Neural progenitor cell (in vitro differentiated cells): Measurements from ENCODE around the gene KCTD19. TPM values are rescaled to one million over a fixed set of nuclear protein-coding genes. Genes with fewer than 3 reads are reported as not detected.
A peak's percentile ranks its signal among the peaks of the same experiment; 100 is the strongest.

ENCODE experiments used
- DNase-seq: peaks from one replicate; pipeline ENCODE4 v3.0.0-alpha.2; 2016; ENCODE audit warnings: low spot score
- H2AFZ ChIP-seq: fragments of 200-600 bp; sonication (generic); replicated peaks from 2 replicates; pipeline ENCODE4 v1.6.1; 2016; ENCODE audit warnings: antibody characterized with exemption
- H3F3A ChIP-seq: fragments of 200-600 bp; sonication (generic); 2 replicates; pipeline ENCODE4 v1.6.1; 2016; ENCODE audit warnings: antibody characterized with exemption, low read depth
- H3K27ac ChIP-seq: fragments of 200-600 bp; sonication (generic); 2 replicates; pipeline ENCODE4 v1.5.1; 2016; ENCODE audit warnings: mild to moderate bottlenecking
- H3K27me3 ChIP-seq: fragments of 200-600 bp; sonication (generic); 2 replicates; pipeline ENCODE4 v1.6.1; 2016; ENCODE audit warnings: mild to moderate bottlenecking, moderate library complexity
- H3K36me3 ChIP-seq: fragments of 200-600 bp; sonication (generic); 2 replicates; pipeline ENCODE4 v1.5.1; 2016
- H3K4me1 ChIP-seq: fragments of 200-600 bp; sonication (generic); 2 replicates; pipeline ENCODE4 v1.6.1; 2016; ENCODE audit warnings: mixed run types
- H3K4me2 ChIP-seq: fragments of 200-600 bp; sonication (generic); 2 replicates; pipeline ENCODE4 v1.6.1; 2016
- H3K4me3 ChIP-seq: fragments of 200-600 bp; sonication (generic); 2 replicates; pipeline ENCODE4 v1.5.1; 2016
- H3K79me2 ChIP-seq: fragments of 200-600 bp; sonication (generic); 2 replicates; pipeline ENCODE4 v1.6.1; 2016; ENCODE audit warnings: low read depth
- H3K9ac ChIP-seq: fragments of 200-600 bp; sonication (generic); 2 replicates; pipeline ENCODE4 v1.6.1; 2016
- H3K9me3 ChIP-seq: fragments of 200-600 bp; sonication (generic); 2 replicates; pipeline ENCODE4 v1.5.1; 2016; ENCODE audit warnings: low read depth
- H4K20me1 ChIP-seq: fragments of 200-600 bp; sonication (generic); 2 replicates; pipeline ENCODE4 v1.6.1; 2016; ENCODE audit warnings: low read depth
- H3K27ac Mint-ChIP-seq: 3 replicates; pipeline ENCODE4 v1.8.0; 2021; ENCODE audit warnings: mixed read lengths
- H3K27me3 Mint-ChIP-seq: 2 replicates; pipeline ENCODE4 v1.8.0; 2022; ENCODE audit warnings: low read depth, mild to moderate bottlenecking, inconsistent platforms, moderate library complexity, mixed read lengths; ENCODE audit not compliant: insufficient read depth
- H3K36me3 Mint-ChIP-seq: 3 replicates; pipeline ENCODE4 v1.8.0; 2021; ENCODE audit warnings: mixed read lengths
- H3K4me1 Mint-ChIP-seq: 3 replicates; pipeline ENCODE4 v1.8.0; 2021; ENCODE audit warnings: mixed read lengths
- H3K4me3 Mint-ChIP-seq: 3 replicates; pipeline ENCODE4 v1.8.0; 2021; ENCODE audit warnings: mild to moderate bottlenecking, moderate library complexity, mixed read lengths
- H3K9me3 Mint-ChIP-seq: 3 replicates; pipeline ENCODE4 v1.8.0; 2020; ENCODE audit warnings: mixed read lengths
- CTCF ChIP-seq: fragments of 200-600 bp; sonication (generic); IDR thresholded peaks from 2 replicates; pipeline ENCODE4 v1.5.1; 2017; ENCODE audit warnings: antibody characterized with exemption, mild to moderate bottlenecking
- EZH2 ChIP-seq: fragments of 200-600 bp; sonication (generic); IDR thresholded peaks from 2 replicates; pipeline ENCODE4 v1.6.1; 2017; ENCODE audit warnings: antibody characterized with exemption, mild to moderate bottlenecking, moderate library complexity
- EZH2phosphoT487 ChIP-seq: fragments of 200-600 bp; sonication (generic); IDR thresholded peaks from 2 replicates; pipeline ENCODE4 v1.6.1; 2017; ENCODE audit warnings: antibody characterized with exemption
- total RNA-seq: library from RNA; depleted of rRNA; stranded (reverse); fragments of >200 nt; gene quantifications from 2 replicates; pipeline ENCODE4 v1.2.3, GENCODE V29; 2015; ENCODE audit warnings: low replicate concordance

KCTD19 gene
- total RNA-seq, 1 donor from 2014 or later: 1.1 TPM

GRCh38 chr16:67301080-67301782, 25.3 kb downstream of the KCTD19 start:
- H3K27me3 Mint-ChIP-seq: no peaks in the 10 kb centered on the region
- peak overlapping the region; percentile 12 for H3K27ac Mint-ChIP-seq
- Histone ChIP-seq H3K27ac (no peak overlapping the region), H3K79me2 (no peaks in the 10 kb centered on the region), H3K4me3 (no peak overlapping the region), H3F3A (no peaks in the 10 kb centered on the region), H3K9ac (no peak overlapping the region), H2AFZ (no peak overlapping the region), H4K20me1 (no peaks in the 10 kb centered on the region), H3K36me3 (no peaks in the 10 kb centered on the region), H3K27me3 (peaks cover 8% of the 10 kb centered on the region), H3K4me1 (no peaks in the 10 kb centered on the region), H3K9me3 (no peaks in the 10 kb centered on the region), H3K4me2 (no peak overlapping the region)
- no peaks in the 10 kb centered on the region for H3K36me3 Mint-ChIP-seq
- no peak for TF ChIP-seq EZH2phosphoT487
- TF ChIP-seq CTCF: no peak
- TF ChIP-seq EZH2: no peak
- DNase-seq: no peak
- H3K4me1 Mint-ChIP-seq: no peaks in the 10 kb centered on the region
- H3K4me3 Mint-ChIP-seq: no peak overlapping the region
- H3K9me3 Mint-ChIP-seq: peaks cover 2% of the 10 kb centered on the region

GRCh38 chr16:67299269-67299668, 27.3 kb downstream of the KCTD19 start:
- no peaks in the 10 kb centered on the region for H3K79me2 ChIP-seq
- no peaks in the 10 kb centered on the region for H4K20me1 ChIP-seq
- Mint-ChIP-seq H3K36me3 (no peaks in the 10 kb centered on the region), H3K27ac (no peak overlapping the region), H3K9me3 (peaks cover 2% of the 10 kb centered on the region), H3K4me3 (no peak overlapping the region), H3K27me3 (no peaks in the 10 kb centered on the region), H3K4me1 (peaks cover 4% of the 10 kb centered on the region)
- H3K4me1 ChIP-seq: no peaks in the 10 kb centered on the region
- TF ChIP-seq EZH2phosphoT487 (no peak), CTCF (no peak), EZH2 (no peak)
- DNase-seq: no peak
- H3K9ac ChIP-seq: no peak overlapping the region
- H2AFZ ChIP-seq: no peak overlapping the region
- H3K27ac ChIP-seq: no peak overlapping the region
- no peaks in the 10 kb centered on the region for H3K36me3 ChIP-seq
- H3K27me3 ChIP-seq: peaks cover 6% of the 10 kb centered on the region
- no peak overlapping the region for H3K4me2 ChIP-seq
- no peak overlapping the region for H3K4me3 ChIP-seq
- no peaks in the 10 kb centered on the region for H3F3A ChIP-seq
- no peaks in the 10 kb centered on the region for H3K9me3 ChIP-seq

- no peaks in the 10 kb centered on the region for H4K20me1 ChIP-seq
- no peak overlapping the region for H3K9ac ChIP-seq
- H3K9me3 ChIP-seq: no peaks in the 10 kb centered on the region
- no peak for DNase-seq
- Mint-ChIP-seq H3K9me3 (peaks cover 2% of the 10 kb centered on the region), H3K27ac (no peak overlapping the region), H3K4me3 (no peak overlapping the region), H3K36me3 (no peaks in the 10 kb centered on the region), H3K4me1 (peaks cover 4% of the 10 kb centered on the region), H3K27me3 (peaks cover 2% of the 10 kb centered on the region)
- no peak overlapping the region for H3K4me3 ChIP-seq
- H3K27ac ChIP-seq: no peak overlapping the region
- no peak overlapping the region for H3K4me2 ChIP-seq
- H3K79me2 ChIP-seq: no peaks in the 10 kb centered on the region
- TF ChIP-seq EZH2 (no peak), CTCF (no peak), EZH2phosphoT487 (no peak)
- no peaks in the 10 kb centered on the region for H3F3A ChIP-seq
- H2AFZ ChIP-seq: no peak overlapping the region
- H3K36me3 ChIP-seq: no peaks in the 10 kb centered on the region
- H3K27me3 ChIP-seq: peaks cover 6% of the 10 kb centered on the region
- H3K4me1 ChIP-seq: no peaks in the 10 kb centered on the region
Measured at GRCh38 chr16:67298277-67298676, 28.3 kb downstream of the KCTD19 start.
